Esophagus squamous epithelium (tissue), 4 donors: ENCODE results near the gene BEX4.

Experiments used
- POLR2A ChIP-seq, 4 donors: fragments of 450-650 bp; IDR thresholded peaks; one replicate each; pipeline ENCODE4 v1.6.1; 2017; ENCODE audit warnings: antibody characterized with exemption in 4 of 4, mild to moderate bottlenecking in 4 of 4, moderate library complexity in 3 of 4
- TF ChIP-seq, protein P1 (sequence below), 6 experiments: fragments of 450-650 bp in 4 of 6; fragments of 200-600 bp in 2 of 6; sonication (generic) in 2 of 6; IDR thresholded peaks; one replicate each; pipeline ENCODE4 v1.5.1; 2016 to 2019; ENCODE audit warnings: antibody characterized with exemption in 6 of 6, mild to moderate bottlenecking in 4 of 6, moderate library complexity in 4 of 6

DNA sequence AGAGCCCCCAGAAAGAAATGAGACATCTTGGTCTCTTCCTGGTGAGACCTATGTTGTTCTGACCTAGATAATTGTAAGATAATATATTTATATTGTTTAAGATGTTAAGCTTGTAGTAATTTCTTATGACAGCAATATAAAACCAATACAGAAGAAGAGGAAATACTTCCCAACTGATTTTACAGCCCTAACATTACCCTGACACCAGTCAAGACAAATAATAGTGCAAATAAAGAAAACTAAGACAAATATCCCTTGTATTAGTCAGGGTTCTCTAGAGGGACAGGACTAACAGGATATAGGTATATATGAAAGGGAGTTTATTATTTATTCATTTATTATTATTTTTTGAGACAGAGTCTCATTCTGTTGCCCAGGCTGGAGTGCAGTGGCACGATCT lies 21.4 kb downstream of the BEX4 start:
- TF ChIP-seq, protein P1, sequence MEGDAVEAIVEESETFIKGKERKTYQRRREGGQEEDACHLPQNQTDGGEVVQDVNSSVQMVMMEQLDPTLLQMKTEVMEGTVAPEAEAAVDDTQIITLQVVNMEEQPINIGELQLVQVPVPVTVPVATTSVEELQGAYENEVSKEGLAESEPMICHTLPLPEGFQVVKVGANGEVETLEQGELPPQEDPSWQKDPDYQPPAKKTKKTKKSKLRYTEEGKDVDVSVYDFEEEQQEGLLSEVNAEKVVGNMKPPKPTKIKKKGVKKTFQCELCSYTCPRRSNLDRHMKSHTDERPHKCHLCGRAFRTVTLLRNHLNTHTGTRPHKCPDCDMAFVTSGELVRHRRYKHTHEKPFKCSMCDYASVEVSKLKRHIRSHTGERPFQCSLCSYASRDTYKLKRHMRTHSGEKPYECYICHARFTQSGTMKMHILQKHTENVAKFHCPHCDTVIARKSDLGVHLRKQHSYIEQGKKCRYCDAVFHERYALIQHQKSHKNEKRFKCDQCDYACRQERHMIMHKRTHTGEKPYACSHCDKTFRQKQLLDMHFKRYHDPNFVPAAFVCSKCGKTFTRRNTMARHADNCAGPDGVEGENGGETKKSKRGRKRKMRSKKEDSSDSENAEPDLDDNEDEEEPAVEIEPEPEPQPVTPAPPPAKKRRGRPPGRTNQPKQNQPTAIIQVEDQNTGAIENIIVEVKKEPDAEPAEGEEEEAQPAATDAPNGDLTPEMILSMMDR (IDR thresholded peaks at IDR 0.05): no peak
- TF ChIP-seq POLR2A (IDR thresholded peaks at IDR 0.05): no peak
